Stimulated activated CD8-positive, alpha-beta memory T cell treated with anti-CD3 and anti-CD28 coated beads, Interleukin-2, amount 100 ng/mL, for 1 hour (primary cell): ENCODE measurements around the gene GPR34.
A peak's percentile ranks its signal among the peaks of the same experiment; 100 is the strongest.
"Not testable (repeated sequence)": the region's sequence is repeated elsewhere in the genome, so short reads cannot be mapped to it uniquely, and the experiment has no call there.

Experiments
- DNase-seq, 2 donors: peaks; one replicate each; pipeline ENCODE4 v3.0.0-alpha.2; 2020; ENCODE audit warnings: low read depth in 2 of 2

GPR34 gene

DNA sequence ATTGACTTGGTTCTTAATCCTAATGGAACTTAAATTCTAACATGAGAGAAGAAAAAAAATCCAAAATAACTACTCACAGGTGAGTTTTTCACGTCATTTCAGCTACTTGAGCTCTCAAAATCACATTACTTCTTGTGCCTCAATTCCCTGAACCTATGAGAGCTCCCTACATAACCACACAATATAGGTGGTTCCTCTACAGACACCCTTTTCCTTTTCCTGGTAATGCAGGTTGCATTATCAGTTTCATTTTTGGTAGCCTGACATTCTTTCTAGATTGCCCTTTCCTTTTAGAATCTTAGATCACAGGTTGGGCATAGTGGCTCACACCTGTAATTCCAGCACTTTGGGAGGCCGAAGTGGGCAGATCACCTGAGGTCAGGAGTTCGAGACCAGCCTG, 4.3 kb downstream of the GPR34 start:
- DNase-seq, result no peak

- no peak for DNase-seq
Measured at GRCh38 chrX:41695426-41695825, 6.7 kb downstream of the GPR34 start.

DNA sequence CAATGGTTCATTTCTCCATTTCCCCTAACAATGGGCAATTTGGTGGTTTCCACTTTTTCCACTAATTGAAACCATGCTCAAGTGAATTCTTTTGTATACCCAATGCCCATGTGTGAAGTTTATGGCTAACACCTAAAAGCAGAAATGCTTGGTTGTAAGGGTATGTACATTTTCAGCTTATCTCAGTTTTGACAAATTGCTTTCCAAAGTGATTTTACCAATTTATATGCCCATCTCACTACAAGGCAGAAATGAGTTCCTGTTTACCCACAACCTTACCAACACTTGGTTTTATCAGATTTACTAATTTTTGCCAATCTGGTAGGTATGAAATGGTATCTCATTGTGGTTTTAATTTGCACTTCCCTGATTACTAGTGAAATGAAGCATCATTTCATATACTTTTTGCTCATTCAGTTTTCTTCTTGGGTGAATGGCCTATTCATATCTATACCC, 14.8 kb downstream of the GPR34 start:
- DNase-seq, result no peak

DNA sequence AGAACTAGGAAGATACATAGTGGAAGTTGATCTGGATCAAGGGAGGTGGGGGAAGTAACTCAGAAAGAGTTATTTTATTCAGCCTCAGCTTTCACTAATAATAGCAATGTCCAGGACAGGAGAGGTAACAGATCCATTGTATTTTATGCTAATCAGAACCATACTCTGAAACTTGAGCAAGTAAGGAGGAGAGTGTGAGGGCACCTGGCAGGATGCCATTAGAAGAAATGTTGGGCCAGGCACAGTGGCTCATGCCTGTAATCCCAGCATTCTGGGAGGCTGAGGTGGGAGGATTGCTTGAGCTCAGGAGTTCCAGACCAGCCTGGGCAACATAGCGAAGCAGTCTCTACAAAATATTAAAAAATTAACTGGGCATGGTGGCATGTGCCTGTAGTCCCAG, 16.3 kb downstream of the GPR34 start:
- DNase-seq, result no peak

GRCh38 chrX:41705680-41706374, 17.1 kb downstream of the GPR34 start:
- no peak for DNase-seq

DNA sequence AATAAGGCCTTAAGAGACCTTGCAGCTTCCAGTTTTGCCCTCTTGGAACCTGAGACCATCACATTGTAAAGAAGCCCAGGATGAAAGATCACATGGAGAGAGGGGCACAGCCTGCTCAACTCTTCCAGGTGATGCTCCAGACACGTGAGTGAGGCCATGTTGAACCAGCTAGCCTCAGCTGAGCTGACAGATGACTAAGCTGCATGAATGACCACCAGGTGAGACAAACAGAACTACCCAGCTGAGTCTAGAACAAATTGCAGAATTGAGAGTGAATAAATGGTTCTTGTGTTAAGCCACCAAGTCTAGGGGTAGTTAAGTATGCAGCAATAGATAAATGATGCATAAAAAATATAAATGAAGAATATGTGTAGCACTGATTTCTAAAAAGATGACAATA, 18.4 kb downstream of the GPR34 start:
- DNase-seq, result no peak

DNA sequence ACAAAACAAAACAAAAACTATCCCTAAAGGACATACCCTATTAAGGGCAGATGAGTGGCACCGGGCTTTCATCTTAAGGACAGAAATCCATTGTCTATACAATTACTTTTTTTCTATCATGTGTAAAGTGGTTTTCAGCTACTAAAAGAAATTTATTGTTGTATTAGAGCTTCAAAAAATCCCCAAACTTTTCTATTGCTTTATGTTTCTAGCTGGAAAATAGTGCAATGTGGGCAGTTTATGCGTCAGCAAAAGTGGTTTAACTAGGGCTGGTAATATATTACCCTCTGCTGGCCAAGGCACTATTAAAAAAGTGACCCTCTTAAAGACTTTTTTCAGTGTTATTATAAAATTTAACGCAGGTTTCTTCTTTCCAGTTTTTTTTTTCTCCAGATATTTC, 19.7 kb downstream of the GPR34 start:
- DNase-seq, result no peak

DNA sequence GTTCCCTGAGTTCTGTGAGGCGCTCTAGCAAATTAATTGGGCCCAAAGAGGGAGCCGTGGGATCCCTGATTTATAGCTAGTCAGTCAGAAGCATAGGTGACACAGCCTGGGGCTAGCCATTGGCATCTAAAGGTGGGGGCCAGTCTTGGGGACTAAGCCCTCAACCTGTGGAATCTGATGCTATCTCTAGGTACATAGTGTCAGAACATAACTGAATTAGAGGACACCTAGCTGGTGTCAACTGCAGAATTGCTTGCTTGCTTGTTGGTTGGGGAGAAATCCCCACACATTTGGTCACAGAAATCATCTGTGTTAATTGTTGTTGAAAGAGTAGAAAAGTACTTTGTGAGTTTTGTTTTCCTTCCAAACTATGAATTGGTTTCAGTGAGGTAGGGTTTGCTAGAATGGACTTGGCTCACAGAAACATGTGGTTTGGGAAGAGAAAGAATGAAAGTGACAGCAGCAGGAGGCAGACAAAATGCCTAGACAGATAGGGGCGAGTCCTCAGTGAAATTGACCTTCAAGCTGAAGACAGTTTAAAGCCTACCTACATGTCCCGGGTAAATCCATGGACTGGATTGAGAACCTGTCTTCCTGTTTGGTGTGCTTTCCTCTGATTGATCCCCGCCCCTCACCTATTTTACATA, 22.4 kb downstream of the GPR34 start:
- no peak for DNase-seq

GRCh38 chrX:41716222-41716621, 27.4 kb downstream of the GPR34 start:
- DNase-seq, result no peak

GRCh38 chrX:41716767-41717473, 28.1 kb downstream of the GPR34 start:
- no peak for DNase-seq

DNA sequence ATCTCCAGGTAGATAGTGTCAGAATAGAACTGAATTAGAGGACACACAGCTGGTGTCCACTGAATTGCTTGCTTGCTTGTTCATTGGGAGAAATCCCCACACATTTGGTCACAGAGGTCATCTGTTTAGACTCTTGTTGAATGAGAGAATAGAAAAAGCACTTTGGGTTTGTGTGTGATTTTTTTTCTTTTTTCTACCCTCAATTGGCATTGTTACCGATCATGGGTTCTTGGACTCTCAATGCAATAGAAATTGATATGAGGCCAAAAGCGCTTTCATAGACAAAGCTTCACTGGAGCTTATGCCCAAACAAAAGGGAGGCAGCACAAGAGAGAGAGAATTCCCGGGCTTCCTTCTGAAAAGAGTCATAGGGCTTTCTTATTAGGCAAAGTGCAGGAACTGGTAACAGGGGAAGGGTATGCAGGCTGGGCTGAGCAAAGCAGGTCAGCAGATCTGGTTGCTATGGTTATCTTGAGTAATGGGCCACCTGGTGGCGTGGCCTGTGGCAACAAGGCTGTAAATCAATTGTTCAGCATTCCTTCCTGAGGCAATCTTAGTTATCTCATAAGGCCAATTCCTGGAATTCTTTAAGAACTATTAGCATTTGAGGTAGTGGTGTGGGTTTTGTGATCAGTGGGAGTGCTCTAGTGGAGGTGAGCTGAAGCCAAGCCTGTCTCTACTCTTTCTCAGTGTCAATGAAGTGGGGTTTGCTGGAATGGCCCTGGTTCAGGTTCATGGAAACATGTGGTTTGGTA, 29.9 kb downstream of the GPR34 start:
- no peak for DNase-seq

DNA sequence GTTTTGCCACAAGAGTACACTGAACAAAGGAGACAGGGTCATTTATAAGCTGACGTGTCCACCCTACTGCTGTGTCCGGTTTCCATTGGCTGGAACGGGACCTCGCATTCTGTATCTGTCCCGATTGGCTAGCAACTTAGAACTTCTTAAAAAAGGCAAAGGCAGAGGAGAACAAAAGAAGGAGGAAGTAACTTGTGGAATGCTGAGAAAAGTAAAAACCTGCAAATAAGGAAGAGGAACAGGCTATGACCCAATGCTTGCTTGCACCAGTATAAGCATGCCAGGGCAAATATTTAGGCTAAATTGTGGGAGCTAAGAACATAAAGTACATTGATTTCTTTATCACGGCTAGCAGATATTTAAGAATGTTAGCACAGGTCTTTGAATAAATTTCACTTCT, 30.8 kb downstream of the GPR34 start:
- DNase-seq, result not testable (repeated sequence)

GRCh38 chrX:41720125-41720779, 31.5 kb downstream of the GPR34 start:
- peak; percentile 17 to 18 for DNase-seq

- DNase-seq, result no peak
Measured at GRCh38 chrX:41721590-41721989, 32.8 kb downstream of the GPR34 start.

DNA sequence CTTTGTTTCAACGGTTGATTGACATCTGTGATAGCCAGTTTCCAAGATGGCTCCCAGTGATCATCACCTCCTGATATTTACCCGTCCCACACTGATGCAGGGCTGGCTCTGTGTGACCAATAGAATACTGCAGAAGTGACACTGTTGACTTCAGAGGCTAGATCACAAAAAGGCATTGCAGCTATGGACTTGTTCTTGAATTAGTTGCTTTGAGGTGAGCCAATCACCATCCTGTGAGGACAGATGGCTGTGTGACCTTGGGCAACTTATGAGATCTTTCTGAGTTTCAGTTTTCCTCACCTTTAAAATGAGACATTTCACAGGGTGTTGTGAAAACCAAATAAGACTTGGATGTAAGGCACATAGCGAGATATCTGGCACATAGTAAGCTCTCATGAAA, 33.4 kb downstream of the GPR34 start:
- no peak for DNase-seq

DNA sequence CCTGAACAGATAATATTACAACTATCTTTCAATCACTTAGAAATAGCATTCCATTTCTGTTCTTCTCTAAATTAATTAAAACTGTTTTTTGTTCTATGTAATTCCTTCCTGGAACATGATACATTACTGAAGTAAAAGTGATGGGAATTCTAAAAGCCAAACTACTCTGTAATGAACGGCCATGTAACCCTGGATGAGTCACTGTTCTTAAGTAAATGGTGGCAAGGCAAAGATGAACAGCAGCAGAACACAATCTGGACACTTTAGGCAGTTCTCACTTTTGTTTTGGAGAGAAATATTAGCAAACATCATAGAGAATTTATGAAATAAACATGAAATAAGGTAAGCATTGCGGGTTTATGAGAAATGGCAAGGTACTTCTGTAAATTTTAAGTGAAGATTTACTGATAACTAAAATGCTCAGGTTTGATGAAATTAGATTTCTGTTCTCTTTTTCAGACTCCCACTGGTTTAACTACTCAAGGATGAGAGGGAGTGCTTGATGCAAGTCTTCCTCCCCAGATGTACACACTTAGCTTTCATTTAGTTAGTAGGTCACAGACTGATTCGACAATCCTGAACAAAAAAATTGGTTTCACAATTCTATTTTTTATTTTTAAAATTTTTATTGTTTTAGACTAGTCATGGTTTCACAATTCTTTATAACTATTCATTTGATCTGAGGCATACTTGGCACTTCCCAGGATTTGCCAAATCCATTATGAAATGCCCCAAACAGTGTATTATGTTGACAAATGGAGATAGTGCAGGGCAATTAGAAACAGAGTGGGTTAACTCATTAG, 34.2 kb downstream of the GPR34 start:
- no peak for DNase-seq

DNA sequence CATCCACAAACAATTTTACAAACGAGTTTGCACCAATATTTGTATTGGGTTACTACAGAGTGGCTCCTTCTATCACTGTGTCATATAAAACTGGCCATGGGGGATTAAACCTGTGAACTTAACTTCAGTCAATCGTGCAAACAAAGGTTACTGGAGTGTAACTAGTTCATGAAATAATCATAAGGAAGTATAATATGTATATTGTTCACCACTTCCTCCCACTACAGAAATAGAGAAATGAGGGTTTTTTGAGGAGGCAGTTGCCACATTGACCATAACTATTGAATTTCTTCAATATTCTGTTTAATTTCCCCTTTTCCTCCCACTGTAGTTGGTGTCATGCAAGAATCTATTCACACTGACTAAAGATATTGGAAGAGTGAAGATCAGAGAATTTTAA, 35.1 kb downstream of the GPR34 start, which contains the start of gene GPR82:
Gene GPR82, plus strand, starts transcription at position 356 of the 400 bp plus-strand sequence. CDS start 2,846 bp downstream, outside the sequence.
- no peak for DNase-seq

- no peak for DNase-seq
Measured at GRCh38 chrX:41728125-41728524, 39.4 kb downstream of the GPR34 start.

- no peak for DNase-seq
Measured at GRCh38 chrX:41730081-41730480, 41.3 kb downstream of the GPR34 start.

GRCh38 chrX:41732260-41732659, 43.5 kb downstream of the GPR34 start:
- DNase-seq, result no peak

DNA sequence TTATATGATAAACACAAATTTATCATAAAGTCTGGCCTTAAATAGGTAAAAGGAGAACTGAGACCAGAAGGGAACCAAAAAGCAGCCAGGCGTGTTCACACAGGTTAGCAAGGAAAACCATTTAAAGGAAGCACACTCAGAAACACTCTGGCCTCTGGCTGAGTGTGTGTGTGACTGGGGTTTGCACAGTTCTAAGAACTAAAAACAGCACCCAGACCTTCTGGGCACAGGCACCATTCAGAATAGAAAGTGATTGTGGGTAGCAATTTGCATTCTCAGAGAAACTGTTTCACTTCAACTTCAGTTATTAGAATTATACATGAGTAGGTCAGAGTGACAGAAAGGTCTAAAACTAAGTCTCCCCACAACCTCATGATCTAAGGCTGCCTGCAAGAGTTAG, 45.2 kb downstream of the GPR34 start:
- no peak for DNase-seq
